GM04504 (cell line): ENCODE results near the gene EN1.

Experiments
- DNase-seq: peaks from one replicate; pipeline ENCODE4 v3.0.0-alpha.2; 2012; ENCODE audit warnings: low read depth

Gene EN1

GRCh38 chr2:118846953-118847761, at the start of gene EN1:
EN1 (minus strand) TSS chr2:118847648; CDS start chr2:118847167, 481 bp downstream.
- DNase-seq = no peak

GRCh38 chr2:118893100-118893499, 45.7 kb upstream of the EN1 start:
- DNase-seq = no peak

- no peak for DNase-seq
Observed at GRCh38 chr2:118889995-118890394, 42.5 kb upstream of the EN1 start.

- DNase-seq = no peak
Observed at GRCh38 chr2:118883792-118884191, 36.3 kb upstream of the EN1 start.

GRCh38 chr2:118882693-118883336, 35.4 kb upstream of the EN1 start:
- DNase-seq = no peak

- no peak for DNase-seq
Observed at GRCh38 chr2:118881490-118882129, 34.2 kb upstream of the EN1 start.

GRCh38 chr2:118880501-118880900, 33.1 kb upstream of the EN1 start:
- no peak for DNase-seq

GRCh38 chr2:118878531-118879149, 31.2 kb upstream of the EN1 start:
- no peak for DNase-seq

GRCh38 chr2:118875318-118875717, 27.9 kb upstream of the EN1 start:
- DNase-seq = no peak

- DNase-seq = no peak
Observed at GRCh38 chr2:118874324-118874723, 26.9 kb upstream of the EN1 start.

GRCh38 chr2:118865106-118865505, 17.7 kb upstream of the EN1 start:
- peak; percentile 32 for DNase-seq

- no peak for DNase-seq
Observed at GRCh38 chr2:118864207-118864606, 16.8 kb upstream of the EN1 start.

- peak; percentile 45 for DNase-seq
Observed at GRCh38 chr2:118861731-118862130, 14.3 kb upstream of the EN1 start.

- DNase-seq = no peak
Observed at GRCh38 chr2:118861242-118861641, 13.8 kb upstream of the EN1 start.

GRCh38 chr2:118860506-118860905, 13.1 kb upstream of the EN1 start:
- no peak for DNase-seq

GRCh38 chr2:118859157-118859770, 11.8 kb upstream of the EN1 start:
- DNase-seq = no peak

GRCh38 chr2:118858485-118859156, 11.2 kb upstream of the EN1 start:
- DNase-seq = no peak

- no peak for DNase-seq
Observed at GRCh38 chr2:118857677-118858484, 10.4 kb upstream of the EN1 start.

GRCh38 chr2:118856978-118857676, 9.7 kb upstream of the EN1 start:
- no peak for DNase-seq

- DNase-seq = no peak
Observed at GRCh38 chr2:118856330-118856977, 9.0 kb upstream of the EN1 start.
